Testis (tissue), 3 donors: ENCODE data around the gene GNMT. TPM values are rescaled to one million over a fixed set of nuclear protein-coding genes. Genes with fewer than 3 reads are reported as not detected.

Source experiments
- DNase-seq: peaks from one replicate; pipeline ENCODE4 v3.0.0-alpha.2; 2019
- H3K27ac ChIP-seq, 2 donors: fragments of 200-600 bp; sonication (generic); one replicate each; pipeline ENCODE4 v1.5.1; 2019
- H3K27me3 ChIP-seq: fragments of 200-600 bp; sonication (generic); one replicate; pipeline ENCODE4 v1.5.1; 2019
- H3K36me3 ChIP-seq: fragments of 200-600 bp; sonication (generic); one replicate; pipeline ENCODE4 v1.5.1; 2017; ENCODE audit warnings: low read depth; ENCODE audit errors: missing control alignments
- H3K4me1 ChIP-seq: fragments of 200-600 bp; sonication (generic); one replicate; pipeline ENCODE4 v1.5.1; 2019
- H3K4me3 ChIP-seq, 2 donors: fragments of 200-600 bp; sonication (generic); one replicate each; pipeline ENCODE4 v1.5.1; 2017 to 2019
- H3K9me3 ChIP-seq: fragments of 200-600 bp; sonication (generic); one replicate; pipeline ENCODE4 v1.5.1; 2017
- CTCF ChIP-seq, 3 experiments: fragments of 450-650 bp in 2 of 3; fragments of 200-600 bp in 1 of 3; sonication (generic) in 1 of 3; IDR thresholded peaks; one replicate each; pipeline ENCODE4 v1.5.1; 2016 to 2019; ENCODE audit warnings: antibody characterized with exemption in 3 of 3, mild to moderate bottlenecking in 2 of 3, moderate library complexity in 1 of 3
- POLR2A ChIP-seq: fragments of 450-650 bp; IDR thresholded peaks from one replicate; pipeline ENCODE4 v1.6.1; 2017; ENCODE audit warnings: antibody characterized with exemption, mild to moderate bottlenecking, moderate library complexity
- WGBS, 2 donors: methylation state at CpG; one replicate each; pipeline ENCODE4 v1.1.5; 2018; 5-methylcytosine and 5-hydroxymethylcytosine counted together
- intact Hi-C: fragments of 100-400 bp; cut with DNase I; formaldehyde crosslinking; loops from one replicate; pipeline ENCODE4 v1.15.1; 2023; ENCODE audit warnings: low total_unique reads
- polyA plus RNA-seq: library from polyadenylated mRNA; stranded (reverse); fragments of 350-450 nt; fragmentation: Illumina TruSeq; extraction: RNeasy Lipid Tissue Mini Kit (QIAGEN cat#74804); gene quantifications from one replicate; pipeline ENCODE4 v1.2.3, GENCODE V29; 2014; ENCODE audit warnings: low read depth, low replicate concordance; ENCODE audit not compliant: insufficient read depth
- total RNA-seq, 2 donors: library from RNA; depleted of rRNA; stranded (reverse); fragments of >200 nt; gene quantifications; one replicate each; pipeline ENCODE4 v1.2.3, GENCODE V29; 2016

Gene GNMT
- total and polyA plus RNA-seq, 3 donors from 2014 or later = 0.31 to 1.7 (median 0.83) TPM

DNA sequence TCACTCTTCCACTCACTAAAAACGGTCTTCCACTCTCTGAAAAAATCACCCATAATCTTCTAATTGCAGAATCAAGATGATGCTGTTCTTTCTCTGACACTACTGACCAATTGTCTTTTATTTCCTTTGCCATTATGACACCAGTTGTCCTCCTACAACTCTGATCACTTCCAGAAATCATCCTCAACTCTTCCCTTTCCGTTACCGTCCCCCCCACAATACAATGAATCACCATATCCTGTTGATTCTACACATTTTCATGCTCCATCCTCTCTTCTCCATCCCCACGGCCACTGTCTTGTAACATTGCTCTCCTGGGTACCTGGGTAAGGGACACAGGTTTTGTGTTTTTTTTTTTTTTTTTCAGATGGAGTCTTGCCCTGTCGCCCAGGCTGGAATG lies 21.3 kb downstream of the GNMT start:
- DNase-seq = no peak
- no peak for TF ChIP-seq POLR2A
- no peak for TF ChIP-seq CTCF (IDR thresholded peaks at IDR 0.05)
- Histone ChIP-seq H3K27me3 (no peaks in the 10 kb centered on the region), H3K27ac (no peak overlapping the region), H3K4me3 (no peak overlapping the region), H3K9me3 (no peaks in the 10 kb centered on the region), H3K4me1 (peaks cover 31% of the 10 kb centered on the region), H3K36me3 (no peaks in the 10 kb centered on the region)
- WGBS, 2 donors = 87 to 90% methylated on average over 5 of the region's 5 CpGs
- intact Hi-C loops = no loop called here

DNA sequence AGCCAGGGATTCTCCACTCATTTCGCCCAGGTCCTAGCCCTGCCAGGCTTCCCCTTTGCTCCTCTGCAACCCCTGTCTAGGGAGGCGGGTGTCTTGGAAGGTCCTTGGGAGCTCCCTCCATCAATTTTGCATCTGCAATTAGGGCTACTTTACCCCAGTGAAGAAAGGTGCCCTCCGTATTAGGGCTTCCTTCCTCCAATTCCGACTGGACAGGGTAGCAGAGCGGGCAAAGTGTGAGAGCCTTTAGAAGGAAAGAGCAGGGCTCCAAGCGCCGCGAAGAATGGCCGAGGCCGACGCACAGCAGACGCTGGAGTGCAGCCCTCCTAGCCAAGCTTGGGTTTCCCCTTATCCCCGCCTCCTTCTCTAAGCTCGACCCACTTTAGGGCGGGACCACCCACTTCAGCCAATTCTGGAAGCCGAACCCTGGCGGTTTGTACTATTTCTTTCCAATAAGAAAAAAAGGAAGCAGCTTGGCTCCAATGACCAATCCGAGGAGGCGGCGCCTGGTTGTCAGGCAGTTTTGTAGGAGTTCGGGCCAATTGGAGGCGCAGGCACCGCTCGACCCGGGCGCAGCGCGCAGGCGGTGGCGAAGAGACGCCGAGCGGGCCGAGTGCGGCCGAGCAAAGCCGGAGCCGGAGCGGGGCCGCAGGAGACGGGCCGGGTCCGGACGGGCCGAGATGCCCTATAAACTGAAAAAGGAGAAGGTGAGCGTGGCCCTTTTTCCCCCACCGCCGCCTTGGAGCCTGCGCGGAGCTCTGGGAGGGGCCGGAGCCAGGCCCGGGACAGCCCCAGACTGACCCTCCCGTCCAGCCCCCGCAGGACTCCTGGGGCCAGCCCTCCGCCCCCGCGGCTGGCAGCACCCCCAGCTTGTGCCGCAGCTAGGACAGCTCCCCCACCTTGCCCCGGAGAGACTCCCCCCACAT lies 23.7 kb downstream of the GNMT start, which contains the start of gene PPP2R5D:
TSS of gene PPP2R5D (plus strand) at position 570 of the 923 bp plus-strand sequence. CDS start at position 678, 108 bp downstream.
- peak in 2 of 3 experiments; percentile 7 to 19 for TF ChIP-seq CTCF (IDR thresholded peaks at IDR 0.05)
- peak; percentile 50 for TF ChIP-seq POLR2A
- 0 to 1% methylated on average over 54 to 59 of the region's 59 CpGs for WGBS, 2 donors

GRCh38 chr6:42984924-42985475 lies 24.4 kb downstream of the GNMT start:
- no peak for TF ChIP-seq CTCF (IDR thresholded peaks at IDR 0.05)
- no peak for TF ChIP-seq POLR2A
- Histone ChIP-seq H3K4me1 (peaks cover 38% of the 10 kb centered on the region), H3K4me3 (peak overlapping the region; percentile 79 to 88), H3K27me3 (no peaks in the 10 kb centered on the region), H3K9me3 (no peaks in the 10 kb centered on the region), H3K27ac (peak overlapping the region; percentile 88 to 91), H3K36me3 (no peaks in the 10 kb centered on the region)
- intact Hi-C loops = no loop called here
- peak; percentile 40 for DNase-seq
- WGBS, 2 donors = 6 to 7% methylated on average over 13 of the region's 13 CpGs

More for the DNA sequence above, 23.7 kb downstream of the GNMT start, which contains the start of gene PPP2R5D:
- Histone ChIP-seq H3K4me1 (peaks cover 45% of the 10 kb centered on the region), H3K9me3 (no peaks in the 10 kb centered on the region), H3K27ac (peak within 1 kb of the TSS; percentile 88 to 91), H3K36me3 (no peaks in the 10 kb centered on the region), H3K4me3 (peak within 1 kb of the TSS; percentile 79 to 88), H3K27me3 (no peaks in the 10 kb centered on the region)
- intact Hi-C loops = no loop called here
- peak; percentile 99 for DNase-seq

GRCh38 chr6:42987533-42988451 lies 27.2 kb downstream of the GNMT start:
- intact Hi-C loops = no loop called here
- no peak for DNase-seq
- TF ChIP-seq CTCF (IDR thresholded peaks at IDR 0.05) (no peak), POLR2A (no peak)
- H3K27ac ChIP-seq = no peak overlapping the region
- no peak overlapping the region for H3K4me3 ChIP-seq
- 59 to 65% methylated on average over 5 of the region's 5 CpGs for WGBS, 2 donors
- H3K9me3 ChIP-seq = no peaks in the 10 kb centered on the region
- H3K27me3 ChIP-seq = no peaks in the 10 kb centered on the region
- H3K4me1 ChIP-seq = peaks cover 37% of the 10 kb centered on the region
- no peaks in the 10 kb centered on the region for H3K36me3 ChIP-seq
